HG03342 (cell line): ENCODE data around the gene LEFTY2.
"Not testable (repeated sequence)": the region's sequence is repeated elsewhere in the genome, so short reads cannot be mapped to it uniquely, and the experiment has no call there.

Source experiments
- ATAC-seq: cut with Tn5 transposase; IDR thresholded peaks from one replicate; pipeline ENCODE4 v1.9.1; 2021; ENCODE audit warnings: mild to moderate bottlenecking, moderate library complexity; ENCODE audit not compliant: unreplicated experiment

The LEFTY2 gene

GRCh38 chr1:225954753-225955152, 13.7 kb upstream of the LEFTY2 start:
- no peak for ATAC-seq

- ATAC-seq, result no peak
Observed at GRCh38 chr1:225953315-225953714, 12.3 kb upstream of the LEFTY2 start.

GRCh38 chr1:225950905-225951497, 10.0 kb upstream of the LEFTY2 start:
- no peak for ATAC-seq

- ATAC-seq, result no peak
Observed at GRCh38 chr1:225949041-225949440, 8.0 kb upstream of the LEFTY2 start.

- ATAC-seq, result no peak
Observed at GRCh38 chr1:225946803-225947202, 5.8 kb upstream of the LEFTY2 start.

GRCh38 chr1:225946082-225946620, 5.1 kb upstream of the LEFTY2 start:
- ATAC-seq, result no peak

GRCh38 chr1:225945564-225945963, 4.5 kb upstream of the LEFTY2 start:
- no peak for ATAC-seq

- peak; percentile 80 for ATAC-seq
Observed at GRCh38 chr1:225944951-225945350, 3.9 kb upstream of the LEFTY2 start.

GRCh38 chr1:225944387-225944786, 3.4 kb upstream of the LEFTY2 start:
- no peak for ATAC-seq

GRCh38 chr1:225943582-225943981, 2.6 kb upstream of the LEFTY2 start:
- ATAC-seq, result no peak

GRCh38 chr1:225942574-225942973, 1.6 kb upstream of the LEFTY2 start:
- ATAC-seq, result peak; percentile 78

- ATAC-seq, result no peak
Observed at GRCh38 chr1:225941942-225942222, 862 bp upstream of the LEFTY2 start.

GRCh38 chr1:225940385-225941151, 452 bp downstream of the LEFTY2 start:
- no peak for ATAC-seq

GRCh38 chr1:225939939-225940310, 1.1 kb downstream of the LEFTY2 start:
- not testable (repeated sequence) for ATAC-seq

- not testable (repeated sequence) for ATAC-seq
Observed at GRCh38 chr1:225939097-225939938, 1.7 kb downstream of the LEFTY2 start.

GRCh38 chr1:225937048-225937968, 3.7 kb downstream of the LEFTY2 start:
- no peak for ATAC-seq

GRCh38 chr1:225936523-225936922, 4.5 kb downstream of the LEFTY2 start:
- ATAC-seq, result no peak

GRCh38 chr1:225936086-225936485, 4.9 kb downstream of the LEFTY2 start:
- not testable (repeated sequence) for ATAC-seq

- ATAC-seq, result no peak
Observed at GRCh38 chr1:225934711-225935110, 6.3 kb downstream of the LEFTY2 start.

GRCh38 chr1:225933072-225933471, 7.9 kb downstream of the LEFTY2 start:
- no peak for ATAC-seq
